ENCODE measurements around the gene NAALADL2. TPM values are rescaled to one million over a fixed set of nuclear protein-coding genes. Genes with fewer than 3 reads are reported as not detected.

The NAALADL2 gene
- total and polyA plus RNA-seq, 2 donors (not counting 3 experiments of a cell fraction or from before 2014, with no cell fraction given) = 1.1 to 4.0 TPM

DNA sequence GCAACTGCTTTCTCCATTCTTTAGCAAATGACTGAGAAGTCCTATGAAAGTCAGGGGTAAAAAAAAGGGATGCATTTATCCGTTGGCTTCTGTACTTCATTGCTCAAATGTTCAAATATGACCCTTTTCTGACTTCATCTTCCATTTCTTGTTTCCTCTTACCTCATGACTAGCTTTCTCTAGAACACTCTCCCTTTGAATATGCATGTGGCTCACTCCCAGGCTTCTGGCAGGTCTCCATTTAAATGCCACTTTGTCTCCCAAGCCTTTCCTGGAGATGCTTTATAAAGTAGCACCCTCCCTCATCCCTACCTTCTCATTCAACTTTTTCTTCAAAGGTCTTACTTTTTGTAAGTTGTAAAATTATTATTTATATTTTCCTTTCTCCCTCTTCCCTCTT is 781.8 kb downstream of the NAALADL2 start:
- no peak overlapping the region for H3K9ac ChIP-seq (replicated peaks; ENCODE audit: extremely low read depth, insufficient read depth, low read length)
- FAIRE-seq (no peak), DNase-seq (ENCODE audit: low read depth, low spot score) (no peak)
- no peaks in the 10 kb centered on the region for H3K9me3 ChIP-seq (replicated peaks; ENCODE audit: control insufficient read depth, insufficient read depth, low read length)
- H3K27ac ChIP-seq (ENCODE audit: insufficient read depth, low read depth, low read length) = no peak overlapping the region
- no peaks in the 10 kb centered on the region for H3K4me1 ChIP-seq (ENCODE audit: control insufficient read depth, extremely low read depth, insufficient read depth, low read length)
- dilution Hi-C loops (cut with MboI; ENCODE audit: extremely low pct_ligation_motif_present, low sequenced_read_pairs) = no loop called here
- POLR2A ChIA-PET = no interaction called here
- no peak overlapping the region for H3K4me2 ChIP-seq (ENCODE audit: insufficient read depth, low read length)
- H3K9me1 ChIP-seq (replicated peaks; ENCODE audit: control insufficient read depth, extremely low read depth, insufficient read depth, low read length) = no peaks in the 10 kb centered on the region
- H3K36me3 ChIP-seq (ENCODE audit: control insufficient read depth in 2 of 2, extremely low read depth in 1 of 2, insufficient read depth in 2 of 2, low read length in 2 of 2) = no peaks in the 10 kb centered on the region
- no peaks in the 10 kb centered on the region for H3K27me3 ChIP-seq (ENCODE audit: control insufficient read depth in 2 of 2, insufficient read depth in 2 of 2, low read length in 2 of 2)
- BruUV-seq (replicated peaks) = no TSS peak
- no peak overlapping the region for H3K4me3 ChIP-seq (replicated peaks in 1 of 3; ENCODE audit: insufficient read depth in 1 of 3, low read depth in 1 of 3, low read length in 3 of 3)
- H2AFZ ChIP-seq (ENCODE audit: low read depth, low read length) = no peak overlapping the region
- no peak for TF ChIP-seq POLR2AphosphoS5 (IDR thresholded peaks at IDR 0.05; ENCODE audit: insufficient read depth, low read depth, low read length)
- no peak for TF ChIP-seq JUN (IDR thresholded peaks at IDR 0.05; ENCODE audit: borderline replicate concordance, insufficient read depth, insufficient read length, low read depth)
- no peak for TF ChIP-seq POLR2A (IDR thresholded peaks at IDR 0.05; ENCODE audit: low read depth, low read length)
- no peak for TF ChIP-seq MAX (IDR thresholded peaks at IDR 0.05; ENCODE audit: insufficient read depth, insufficient read length)
- no peak for TF ChIP-seq CTCF (IDR thresholded peaks at IDR 0.05; ENCODE audit: extremely low read depth in 1 of 2, insufficient read depth in 1 of 2, low read depth in 1 of 2, low read length in 2 of 2)
- no peak for TF ChIP-seq EZH2 (IDR thresholded peaks at IDR 0.05; ENCODE audit: borderline replicate concordance, low read depth, low read length, severe bottlenecking)
- TF ChIP-seq FOS (IDR thresholded peaks at IDR 0.05; ENCODE audit: borderline replicate concordance, insufficient read depth, low read length) = no peak
- TF ChIP-seq GATA2 (IDR thresholded peaks at IDR 0.05; ENCODE audit: insufficient read depth, insufficient read length, low read depth, low read length) = no peak
- TF ChIP-seq MYC (IDR thresholded peaks at IDR 0.05; ENCODE audit: low read depth, low read length) = no peak
- intact Hi-C loops (cut with micrococcal nuclease) = no loop called here
- CTCF ChIA-PET = no interaction called here
- no peaks in the 10 kb centered on the region for H3K79me2 ChIP-seq (ENCODE audit: control insufficient read depth, insufficient read depth, low read length)
- H4K20me1 ChIP-seq (replicated peaks; ENCODE audit: control insufficient read depth, extremely low read depth, insufficient read depth, low read length) = no peaks in the 10 kb centered on the region

Data from endothelial cell of umbilical vein (primary cell).